ENCODE results near the gene MACROH2A2.
"Not testable (repeated sequence)": the region's sequence is repeated elsewhere in the genome, so short reads cannot be mapped to it uniquely, and the experiment has no call there.

Gene MACROH2A2

GRCh38 chr10:70158113-70158512, 105.5 kb downstream of the MACROH2A2 start:
- DNase-seq (ENCODE audit: low read depth) = no peak

- DNase-seq (ENCODE audit: low read depth) = not testable (repeated sequence)
Measured at GRCh38 chr10:70159366-70159765, 106.7 kb downstream of the MACROH2A2 start.

DNA sequence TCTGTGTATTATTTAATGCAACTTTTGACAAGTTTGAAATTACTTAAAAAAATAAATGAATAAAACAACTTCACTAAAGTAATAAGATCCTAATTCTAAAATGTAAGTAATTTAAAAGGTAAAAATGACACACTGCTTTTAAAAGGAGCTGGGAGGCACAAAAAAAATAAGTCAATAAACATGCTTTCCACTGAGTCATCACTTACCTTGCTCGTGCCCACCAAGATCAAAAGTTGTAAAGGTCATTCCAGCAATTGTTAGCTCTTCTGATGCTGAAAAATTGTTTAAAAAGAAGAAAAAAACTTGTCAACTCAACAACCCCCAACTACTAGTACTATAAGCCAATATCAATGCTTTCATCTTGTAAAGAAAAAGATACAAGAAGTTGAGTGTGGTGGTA, 108.2 kb downstream of the MACROH2A2 start:
- no peak for DNase-seq (ENCODE audit: low read depth)
